Adrenal gland (tissue), 5 donors: ENCODE measurements around the gene ZNF500.

Source experiments
- POLR2A ChIP-seq, 2 donors: fragments of 450-650 bp; IDR thresholded peaks; one replicate each; pipeline ENCODE4 v1.6.1; 2017; ENCODE audit warnings: antibody characterized with exemption in 2 of 2, mild to moderate bottlenecking in 2 of 2, moderate library complexity in 1 of 2
- TF ChIP-seq, protein P1 (sequence below), 6 experiments: fragments of 450-650 bp in 4 of 6; fragments of 200-600 bp in 2 of 6; sonication (generic) in 1 of 6; IDR thresholded peaks; 1 replicate in 5 of 6; 2 replicates in 1 of 6; pipeline versions ENCODE4 v1.5.1 to v1.8.0; 2016 to 2021; ENCODE audit warnings: antibody characterized with exemption in 6 of 6, mild to moderate bottlenecking in 2 of 6, moderate library complexity in 1 of 6
- donor health status: DM: no; HTN: no; CAD: no.

DNA sequence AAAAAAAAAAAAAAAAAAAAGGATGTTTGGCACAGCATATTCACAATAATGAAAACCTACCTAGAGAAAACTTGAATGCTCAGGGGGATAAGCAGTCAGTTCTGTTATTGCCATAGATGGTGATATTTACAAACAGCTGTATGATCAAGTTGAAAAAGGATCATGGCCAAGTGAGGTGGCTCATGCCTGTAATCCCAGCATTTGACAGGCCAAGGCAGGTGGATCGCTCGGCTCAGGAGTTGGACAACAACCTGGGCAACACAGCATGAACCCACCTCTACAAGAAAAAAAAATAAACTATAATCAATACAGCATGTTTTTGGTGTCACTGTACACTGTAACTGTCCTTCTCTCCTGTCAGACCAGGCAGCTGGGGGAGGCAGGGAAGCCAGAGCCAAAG lies 52.0 kb downstream of the ZNF500 start:
- no peak for TF ChIP-seq POLR2A (IDR thresholded peaks at IDR 0.05)
- TF ChIP-seq, protein P1, sequence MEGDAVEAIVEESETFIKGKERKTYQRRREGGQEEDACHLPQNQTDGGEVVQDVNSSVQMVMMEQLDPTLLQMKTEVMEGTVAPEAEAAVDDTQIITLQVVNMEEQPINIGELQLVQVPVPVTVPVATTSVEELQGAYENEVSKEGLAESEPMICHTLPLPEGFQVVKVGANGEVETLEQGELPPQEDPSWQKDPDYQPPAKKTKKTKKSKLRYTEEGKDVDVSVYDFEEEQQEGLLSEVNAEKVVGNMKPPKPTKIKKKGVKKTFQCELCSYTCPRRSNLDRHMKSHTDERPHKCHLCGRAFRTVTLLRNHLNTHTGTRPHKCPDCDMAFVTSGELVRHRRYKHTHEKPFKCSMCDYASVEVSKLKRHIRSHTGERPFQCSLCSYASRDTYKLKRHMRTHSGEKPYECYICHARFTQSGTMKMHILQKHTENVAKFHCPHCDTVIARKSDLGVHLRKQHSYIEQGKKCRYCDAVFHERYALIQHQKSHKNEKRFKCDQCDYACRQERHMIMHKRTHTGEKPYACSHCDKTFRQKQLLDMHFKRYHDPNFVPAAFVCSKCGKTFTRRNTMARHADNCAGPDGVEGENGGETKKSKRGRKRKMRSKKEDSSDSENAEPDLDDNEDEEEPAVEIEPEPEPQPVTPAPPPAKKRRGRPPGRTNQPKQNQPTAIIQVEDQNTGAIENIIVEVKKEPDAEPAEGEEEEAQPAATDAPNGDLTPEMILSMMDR (IDR thresholded peaks at IDR 0.05), result no peak
